NCI-H2029 treated with DMSO at 0.1 percent for 48 hours (cell line): ENCODE measurements around the gene RCL1.
A peak's percentile ranks its signal among the peaks of the same experiment; 100 is the strongest.

ENCODE experiments used
- DNase-seq: peaks from one replicate; lab custom pipeline; 2025; lab: John Stamatoyannopoulos, UW

Gene RCL1

DNA sequence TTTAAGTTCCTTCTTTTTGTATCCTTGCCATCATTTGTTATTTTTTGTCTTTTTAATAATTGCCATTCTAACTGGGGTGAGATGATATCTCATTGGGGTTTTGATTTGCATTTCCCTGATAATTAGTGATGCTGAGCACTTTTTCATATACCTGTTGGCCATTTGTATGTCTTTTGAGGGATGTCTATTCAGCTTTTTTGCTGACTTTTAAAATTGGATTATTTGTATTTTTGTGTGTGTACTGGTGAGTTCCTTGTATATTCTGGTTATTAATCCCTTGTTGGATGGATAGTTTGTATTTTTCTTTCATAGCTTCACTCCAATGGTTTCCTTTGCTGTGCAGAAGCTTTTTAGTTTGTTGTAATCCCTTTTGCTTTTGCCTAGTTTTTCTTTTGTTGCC is 19.1 kb downstream of the RCL1 start:
- DNase-seq: no peak

DNA sequence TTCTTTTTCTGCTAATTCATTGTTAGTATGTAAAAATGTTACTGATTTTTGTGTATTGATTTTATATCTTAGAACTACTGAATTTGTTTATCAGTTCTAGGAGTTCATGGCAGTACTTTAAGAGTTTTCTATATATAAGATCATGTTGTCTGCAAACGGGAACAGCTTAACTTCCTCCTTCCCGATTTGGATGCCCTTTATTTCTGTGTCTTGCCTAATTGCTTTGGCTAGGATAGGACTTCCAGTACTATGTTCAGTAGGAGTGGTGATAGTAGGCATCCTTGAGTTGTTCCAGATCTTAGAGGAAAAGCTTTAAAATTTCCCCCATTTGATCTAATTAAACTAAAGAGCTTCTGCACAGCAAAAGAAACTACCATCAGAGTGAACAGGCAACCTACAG is 20.1 kb downstream of the RCL1 start:
- DNase-seq: no peak

DNA sequence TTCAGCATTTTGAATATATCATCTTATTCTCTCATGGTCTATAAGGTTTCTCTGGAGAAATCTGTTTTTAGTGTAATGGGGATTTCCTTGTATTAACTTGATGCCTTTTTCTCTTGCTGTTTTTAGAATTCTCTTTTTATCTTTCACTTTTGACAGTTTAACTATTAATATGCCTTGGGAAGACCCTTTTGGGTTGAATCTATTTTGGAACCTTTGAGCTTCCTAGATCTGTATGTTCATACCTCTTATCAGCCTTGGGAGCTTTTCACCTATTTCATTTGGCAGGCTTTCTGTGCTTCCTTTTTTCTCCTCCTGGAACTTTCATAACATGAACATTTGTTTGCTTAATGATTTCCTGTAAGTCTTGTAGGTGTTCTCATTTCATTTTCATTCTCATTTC is 22.2 kb downstream of the RCL1 start:
- DNase-seq: no peak

DNA sequence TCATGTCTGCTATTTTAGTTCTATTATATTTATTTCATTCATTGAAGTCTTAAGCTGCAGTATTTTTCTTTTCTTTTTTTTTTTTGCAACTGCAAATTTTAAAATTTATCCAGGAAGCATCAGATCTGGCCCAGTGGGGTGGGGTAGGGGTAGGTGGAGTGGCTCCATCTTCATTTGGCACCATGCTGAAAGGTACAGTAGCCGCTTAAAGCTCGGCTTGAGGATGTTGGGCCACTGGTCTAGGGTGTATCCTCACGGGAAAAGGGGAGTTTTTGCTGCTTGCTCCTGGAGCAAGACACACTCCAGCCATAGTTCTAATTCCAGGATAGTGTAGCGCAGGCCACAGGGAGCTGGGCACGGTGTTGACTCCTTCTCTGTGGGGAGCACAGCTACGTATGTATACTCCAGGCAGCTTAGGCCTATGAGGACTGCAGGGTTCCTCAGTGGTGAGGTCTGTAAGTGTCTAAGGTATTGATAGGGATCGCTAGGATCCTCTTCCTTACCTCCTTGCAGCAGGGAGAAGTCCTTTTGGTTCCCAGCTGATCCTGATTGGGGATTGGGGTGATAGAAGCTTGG is 22.7 kb downstream of the RCL1 start:
- DNase-seq: no peak

DNA sequence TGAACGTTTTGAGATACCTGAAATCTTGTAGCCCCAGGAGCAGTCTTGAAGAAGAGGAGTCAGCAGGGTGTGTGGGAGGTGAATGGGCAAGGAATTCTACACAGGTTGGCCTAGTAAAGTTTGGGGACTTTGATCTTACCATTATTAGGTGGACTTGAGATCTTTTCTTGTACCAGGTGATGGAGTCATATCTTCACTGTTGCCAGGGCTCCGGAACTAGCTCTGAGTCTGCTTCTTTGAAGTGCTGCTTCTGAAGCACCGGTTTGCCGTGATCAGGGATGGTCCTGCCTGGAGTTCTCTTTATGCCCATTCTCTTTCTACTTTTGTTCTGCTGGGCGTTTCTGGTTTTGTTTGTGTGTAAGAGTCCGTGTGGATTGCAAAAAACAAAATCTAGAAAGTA is 27.4 kb downstream of the RCL1 start:
- DNase-seq: no peak

DNA sequence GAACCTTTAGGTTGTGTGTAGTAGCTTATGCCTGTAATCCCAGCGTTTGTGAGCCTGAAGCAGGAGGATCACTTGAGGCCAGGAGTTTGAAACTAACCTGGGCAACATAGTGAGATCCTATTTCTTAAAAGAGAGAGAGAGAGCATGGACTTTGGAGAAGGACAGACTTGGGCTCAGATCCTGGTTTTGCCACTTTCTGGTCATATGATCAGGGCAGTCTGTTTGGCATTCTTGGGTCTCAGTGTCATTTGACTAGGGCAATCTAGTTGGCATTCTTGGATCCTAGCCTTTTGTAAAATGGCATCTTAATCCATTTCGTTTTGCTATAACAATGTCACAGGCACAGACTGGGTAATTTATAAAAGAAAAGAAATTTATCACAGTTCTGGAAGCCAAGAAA is 28.4 kb downstream of the RCL1 start:
- no peak for DNase-seq

DNA sequence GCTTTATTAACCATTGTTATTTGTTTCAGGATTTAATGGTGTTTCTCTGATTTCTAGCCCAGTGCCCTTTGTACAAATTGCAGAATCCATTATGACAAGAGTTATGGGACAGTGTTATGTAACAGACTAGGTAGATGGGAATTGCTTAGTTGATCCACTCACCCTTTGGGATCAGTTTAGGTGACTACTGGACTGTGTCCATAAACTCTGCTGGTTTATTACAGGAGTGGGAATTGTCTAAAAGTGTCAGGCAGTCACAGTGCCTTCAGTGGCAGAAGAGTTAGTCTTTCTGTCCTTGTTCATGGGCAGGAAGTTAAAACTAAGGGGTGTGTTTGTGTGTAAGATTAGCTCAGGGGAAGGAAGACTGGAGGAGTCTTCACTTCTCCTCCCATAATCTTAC is 29.3 kb downstream of the RCL1 start:
- DNase-seq: no peak

DNA sequence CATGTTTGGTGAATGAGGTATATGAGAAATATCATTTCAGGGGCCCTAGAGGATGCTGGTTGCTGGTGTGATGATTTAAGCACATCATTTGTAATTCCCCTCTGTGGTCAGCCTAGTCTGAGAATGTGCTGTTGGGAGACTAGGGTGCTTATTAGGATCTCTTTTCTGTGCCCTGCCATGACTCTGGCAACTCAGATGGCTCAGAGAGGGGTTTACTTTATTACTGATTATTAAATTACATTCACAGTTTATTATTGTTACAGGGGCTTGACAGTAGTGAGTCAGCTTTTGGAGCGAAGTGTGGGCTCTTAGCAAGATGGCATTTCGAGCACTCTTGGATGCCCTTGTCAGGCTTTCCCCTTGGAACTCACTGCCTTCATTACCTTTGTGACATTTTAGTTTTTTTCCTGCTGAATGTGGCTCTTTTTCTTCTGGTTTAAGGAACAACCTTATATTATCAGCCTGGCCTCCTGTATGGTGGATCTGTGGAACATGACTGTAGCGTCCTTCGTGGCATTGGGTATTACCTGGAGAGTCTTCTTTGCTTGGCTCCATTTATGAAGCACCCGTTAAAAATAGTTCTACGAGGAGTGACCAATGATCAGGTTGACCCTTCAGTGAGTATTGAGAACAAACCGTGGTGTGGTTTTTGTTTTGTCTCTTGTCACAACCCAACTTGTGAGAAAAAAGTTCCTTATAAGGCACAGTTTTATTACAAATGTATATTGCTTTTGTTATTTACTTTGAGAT is 33.8 kb downstream of the RCL1 start:
- no peak for DNase-seq

DNA sequence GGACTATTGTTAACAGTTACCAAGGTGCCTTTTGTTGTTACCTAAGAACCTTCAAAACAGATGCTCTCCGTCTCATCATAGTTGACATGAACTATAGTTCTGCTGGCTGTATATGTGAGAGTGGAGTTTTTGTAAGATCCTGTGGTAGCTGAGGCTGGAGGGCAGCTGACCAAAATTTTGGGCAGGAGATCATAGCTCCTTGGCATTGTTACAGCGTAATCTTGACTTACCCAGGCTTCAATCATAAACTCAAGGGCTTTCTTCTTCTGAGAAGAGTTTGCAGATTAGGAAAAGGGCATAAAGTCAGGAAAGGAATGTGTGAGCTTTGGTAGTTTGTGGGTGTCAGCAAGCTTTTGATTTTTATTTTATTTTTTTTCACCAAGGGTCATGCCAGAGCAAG is 34.5 kb downstream of the RCL1 start:
- DNase-seq: no peak

DNA sequence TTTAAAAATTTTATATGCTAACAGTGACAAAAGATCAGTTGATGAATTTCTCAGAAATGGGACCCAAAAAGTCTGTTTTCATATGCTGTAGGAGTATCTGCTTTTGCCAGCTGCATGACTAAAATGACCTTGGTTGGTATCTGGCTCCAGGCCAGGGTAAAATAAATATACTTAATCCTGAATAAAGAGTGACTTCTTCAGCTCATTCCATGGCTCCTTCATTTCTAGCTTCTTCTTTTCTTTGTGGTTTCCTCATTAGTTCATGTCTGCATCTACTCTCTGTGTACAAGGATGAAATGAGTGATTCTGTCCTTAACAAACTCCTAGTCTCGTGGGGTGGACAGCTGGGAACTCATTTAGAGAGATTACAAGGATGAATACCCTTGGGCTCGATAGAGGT is 36.0 kb downstream of the RCL1 start:
- DNase-seq: peak; percentile 0

DNA sequence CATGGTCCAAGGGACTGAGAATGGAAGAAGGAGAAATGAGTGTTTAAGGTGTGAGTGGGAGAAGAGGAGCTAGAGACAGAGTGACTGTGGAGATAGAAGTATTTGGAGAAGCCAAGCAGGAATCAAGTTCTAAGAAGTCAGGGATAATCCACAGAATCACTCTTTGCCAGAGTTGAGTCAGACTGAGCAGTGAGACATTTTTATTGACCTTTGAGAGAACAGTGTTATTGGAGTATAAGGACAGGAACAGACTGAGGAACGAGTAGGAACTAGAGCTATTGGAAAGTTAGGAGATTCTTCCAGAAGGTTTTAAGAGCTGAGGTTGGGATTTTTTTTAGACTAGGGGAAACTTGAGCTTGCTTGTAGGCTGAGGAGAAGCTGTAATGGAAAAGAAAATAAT is 37.2 kb downstream of the RCL1 start:
- DNase-seq: no peak

DNA sequence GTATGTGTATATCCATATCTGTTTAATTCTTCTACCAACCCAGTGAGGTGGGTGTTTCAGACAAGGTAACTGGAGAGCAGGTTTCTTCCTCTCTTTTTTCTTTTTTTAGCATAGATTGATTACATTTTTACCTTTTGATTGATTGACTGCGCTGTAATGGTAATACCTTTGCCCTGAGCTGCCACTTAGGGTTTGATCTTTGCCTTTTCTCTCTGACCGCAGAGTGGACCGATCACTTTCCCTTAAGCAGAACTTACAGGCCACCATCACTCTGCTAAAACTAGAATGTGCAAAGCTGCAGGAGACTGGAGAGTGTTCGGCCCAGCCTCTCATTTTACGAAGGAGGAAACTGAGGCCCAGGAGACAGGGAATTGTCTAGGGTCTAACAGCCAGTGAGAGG is 38.0 kb downstream of the RCL1 start:
- DNase-seq: no peak

DNA sequence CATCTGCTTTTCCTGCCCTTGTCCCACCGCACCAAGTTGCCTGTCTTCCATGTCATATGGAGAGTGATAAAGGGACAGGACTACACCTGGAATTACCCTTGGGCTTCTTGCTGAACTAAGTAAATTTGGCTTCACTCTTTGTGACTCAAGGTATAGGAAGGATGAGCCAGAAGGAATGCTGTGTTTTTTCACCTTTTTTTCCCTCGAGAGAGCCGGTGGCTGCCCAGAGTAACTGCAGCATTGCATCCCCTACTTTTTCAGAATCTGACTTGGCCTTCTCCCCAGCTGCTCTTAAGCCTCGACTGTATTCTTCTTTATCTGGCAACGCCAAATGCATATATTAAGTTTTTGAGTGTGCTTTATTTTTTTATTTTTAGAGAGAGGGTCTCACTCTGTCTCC is 38.4 kb downstream of the RCL1 start:
- no peak for DNase-seq

DNA sequence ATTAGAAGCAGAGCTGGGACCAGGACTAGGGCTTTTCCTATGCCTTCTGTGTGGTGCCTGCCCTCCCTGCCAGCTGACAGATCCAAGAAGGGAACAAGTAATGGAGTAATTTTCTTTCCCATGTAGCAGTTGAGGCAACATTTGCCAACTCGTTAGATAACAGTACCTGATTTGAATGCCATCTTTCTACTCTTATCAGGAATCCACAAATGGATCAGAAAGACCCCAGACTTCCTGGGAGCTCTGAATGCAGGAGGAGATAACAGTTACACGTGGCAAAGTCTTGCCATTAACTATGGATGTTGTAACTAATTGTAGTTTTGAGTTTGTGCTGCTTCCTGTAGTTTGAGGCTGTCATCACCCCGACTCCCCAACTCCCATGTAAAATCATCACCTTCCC is 39.2 kb downstream of the RCL1 start:
- no peak for DNase-seq

DNA sequence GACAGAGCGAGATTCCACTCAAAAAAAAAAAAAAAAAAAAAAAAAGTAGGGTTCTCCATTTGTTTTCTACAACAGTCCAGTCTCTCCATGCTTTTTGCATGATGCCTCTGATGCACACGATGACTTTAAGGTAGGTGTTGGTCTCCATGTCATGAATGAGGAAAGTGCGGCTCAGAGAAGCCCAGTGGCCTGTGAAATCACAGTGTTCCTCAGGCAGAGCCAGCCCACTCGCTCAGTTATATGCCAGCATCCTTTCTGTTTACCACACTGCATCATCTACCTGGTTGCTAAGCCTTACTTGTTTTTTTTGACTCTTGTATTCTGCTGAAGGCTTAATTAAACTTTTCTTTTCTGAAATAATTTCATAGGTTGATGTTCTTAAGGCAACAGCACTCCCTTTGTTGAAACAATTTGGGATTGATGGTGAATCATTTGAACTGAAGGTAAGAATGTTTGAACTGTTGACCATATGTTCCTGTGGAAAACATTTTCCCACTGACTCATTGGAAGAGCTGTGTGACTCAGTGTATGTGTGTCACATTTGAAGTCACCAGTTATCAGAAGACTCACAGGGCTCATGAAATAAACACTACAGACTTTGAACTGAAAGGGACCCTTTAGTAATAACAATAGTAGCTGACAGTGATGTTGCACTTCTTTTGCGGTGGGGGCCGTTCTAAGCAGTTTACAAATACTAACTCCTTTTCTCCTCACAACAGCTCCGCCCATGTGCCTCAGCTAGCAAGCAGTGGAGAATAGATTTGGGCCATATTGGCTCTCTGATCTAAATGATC is 40.2 kb downstream of the RCL1 start:
- no peak for DNase-seq

DNA sequence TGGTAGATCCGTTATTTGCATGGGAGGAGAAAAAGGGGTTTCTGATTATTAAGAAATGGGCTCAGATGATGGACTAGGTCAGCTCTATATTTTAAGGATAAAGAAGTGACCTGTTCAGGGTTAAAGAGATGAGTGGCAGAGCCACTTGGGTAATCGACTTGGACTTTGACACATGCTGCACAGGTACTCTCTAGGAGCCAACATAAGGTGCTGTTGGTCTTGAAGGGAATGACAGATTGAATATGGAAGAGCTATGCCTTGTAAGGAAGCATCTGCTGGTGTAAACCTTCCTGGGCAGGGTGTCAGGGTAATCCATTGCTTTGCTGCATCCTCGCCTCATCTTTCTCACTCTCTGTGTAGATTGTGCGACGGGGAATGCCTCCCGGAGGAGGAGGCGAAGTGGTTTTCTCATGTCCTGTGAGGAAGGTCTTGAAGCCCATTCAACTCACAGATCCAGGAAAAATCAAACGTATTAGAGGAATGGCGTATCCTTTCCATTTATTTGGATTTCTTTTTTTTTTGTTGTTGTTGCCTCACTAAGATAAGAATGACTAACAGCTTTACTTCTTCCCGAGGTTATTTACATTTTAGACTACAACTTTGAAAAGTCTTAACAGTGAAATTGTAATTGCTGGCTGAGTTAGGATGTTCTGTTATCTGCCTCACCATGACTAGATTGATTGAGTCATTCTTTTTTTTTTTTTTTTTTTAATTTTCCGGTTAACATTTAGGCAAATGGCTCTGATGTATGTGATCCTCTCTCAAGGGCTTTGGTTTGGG is 41.2 kb downstream of the RCL1 start:
- DNase-seq: no peak

DNA sequence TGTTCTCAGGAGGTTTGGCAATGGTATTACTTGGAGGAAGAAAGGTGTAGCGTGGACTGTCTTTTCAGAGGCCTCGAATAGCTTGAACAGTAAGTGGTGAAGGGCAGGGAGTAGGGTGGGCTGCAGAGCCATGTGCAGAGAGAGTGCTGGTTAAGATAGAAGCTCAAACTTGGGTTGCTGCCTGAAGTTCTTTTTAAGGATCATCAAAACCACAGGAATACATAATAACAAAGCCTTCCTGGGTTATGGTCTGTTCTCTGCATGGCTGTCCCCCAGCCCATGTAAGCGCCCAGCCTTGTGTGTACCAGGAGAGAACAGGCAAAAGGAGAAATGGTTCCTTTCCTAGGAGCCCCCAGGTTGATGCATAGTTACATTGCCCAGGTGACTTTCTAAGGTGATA is 43.9 kb downstream of the RCL1 start:
- no peak for DNase-seq

DNA sequence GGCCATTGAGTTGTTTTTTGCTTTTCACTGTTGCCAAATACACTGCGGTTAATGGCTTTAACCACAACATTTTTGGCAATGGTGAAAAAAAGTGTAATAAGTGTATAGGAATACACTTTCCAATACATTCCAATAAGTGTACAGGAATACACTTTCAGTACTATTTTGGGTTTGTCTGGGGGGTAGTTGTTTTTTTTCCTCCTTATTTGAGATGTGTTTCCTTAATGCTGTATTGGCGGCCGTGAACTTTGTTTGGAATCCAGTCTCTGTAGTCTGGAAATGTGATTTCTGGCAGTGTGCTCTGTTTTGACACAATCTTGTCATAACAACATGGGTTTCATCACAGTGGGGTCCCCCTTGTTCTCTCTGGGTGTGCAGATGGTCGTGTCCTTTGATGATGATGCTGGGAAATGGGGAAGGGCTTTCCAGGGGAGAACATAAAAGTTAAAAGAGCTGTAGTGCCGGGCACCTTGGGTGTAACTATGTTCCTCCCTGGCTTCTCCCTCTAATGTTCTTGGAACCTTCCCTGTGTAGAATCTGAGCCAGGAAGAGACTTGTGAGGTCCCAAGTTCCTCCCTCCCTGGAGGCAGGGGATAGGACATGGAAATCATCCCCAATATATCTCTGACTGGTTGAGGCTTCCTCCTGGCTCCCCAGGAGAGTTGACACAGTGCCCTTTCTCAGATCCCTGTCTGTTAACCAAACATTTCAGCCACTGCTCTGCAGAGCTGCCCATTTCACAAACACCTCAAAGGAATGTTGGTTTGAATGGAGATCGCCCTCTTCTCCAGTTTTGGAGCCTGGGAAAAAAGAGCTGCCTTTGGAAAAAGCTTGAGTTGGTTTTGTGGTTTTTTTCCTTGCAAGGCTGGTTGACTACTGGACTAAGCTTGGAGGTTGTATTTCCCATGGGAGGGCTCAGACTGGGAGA is 44.8 kb downstream of the RCL1 start:
- no peak for DNase-seq

DNA sequence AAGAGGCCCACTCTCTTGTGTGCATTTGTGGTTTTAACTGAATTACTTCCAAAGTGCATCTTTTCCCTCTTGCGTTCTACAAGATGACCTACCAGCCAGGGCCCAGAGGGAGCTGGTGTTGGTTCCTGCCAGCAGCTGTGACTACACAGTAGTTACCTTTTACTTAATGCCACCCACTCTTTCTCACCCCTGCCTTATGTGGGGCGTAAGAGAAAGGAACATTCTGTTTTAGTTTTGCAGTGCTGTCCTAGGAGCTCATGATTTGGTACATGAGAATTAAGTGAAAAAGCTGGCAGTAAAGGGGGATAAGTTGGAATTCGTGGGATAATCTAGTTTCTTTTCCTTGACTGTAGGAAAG is 45.4 kb downstream of the RCL1 start:
- DNase-seq: no peak

DNA sequence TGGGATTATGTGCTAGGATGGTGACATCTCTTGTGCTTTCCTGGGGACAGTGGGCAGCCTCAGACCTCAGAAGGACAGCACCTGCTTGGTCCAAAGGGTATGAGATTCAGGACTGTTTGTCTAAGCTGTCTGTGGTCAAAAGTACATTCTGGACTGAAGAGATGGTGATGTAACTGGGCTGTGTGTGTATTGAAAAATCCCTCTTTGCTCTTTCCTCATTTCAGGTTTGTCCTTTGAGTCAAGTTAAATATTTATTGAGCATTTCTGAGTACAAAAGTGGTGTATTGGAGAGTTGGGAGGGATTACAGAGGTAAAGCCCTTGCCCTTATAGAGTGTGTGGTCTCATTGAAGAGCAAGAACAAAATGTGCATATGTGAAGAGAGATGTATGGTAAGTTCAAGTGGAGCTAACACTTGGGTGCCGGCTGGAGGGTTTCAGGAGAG is 46.7 kb downstream of the RCL1 start:
- DNase-seq: no peak

DNA sequence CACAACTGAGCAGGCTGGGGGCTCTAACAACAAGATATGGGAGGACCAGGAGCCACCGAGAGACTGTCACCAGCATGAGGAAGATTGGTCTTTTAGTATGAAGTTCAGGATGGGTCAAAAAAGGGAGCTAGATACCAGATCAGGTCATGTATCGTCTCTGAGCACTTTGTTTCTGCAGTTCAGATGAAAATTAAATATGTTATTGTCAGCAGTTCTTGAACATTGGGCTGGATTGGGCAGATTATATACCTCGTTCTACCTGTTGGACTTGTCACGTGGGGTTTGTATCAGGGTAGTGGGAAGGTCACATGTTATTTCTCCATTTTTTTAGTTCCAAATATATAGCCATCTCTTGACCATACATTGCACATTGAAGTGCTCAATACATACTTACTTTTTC is 47.3 kb downstream of the RCL1 start:
- DNase-seq: no peak

DNA sequence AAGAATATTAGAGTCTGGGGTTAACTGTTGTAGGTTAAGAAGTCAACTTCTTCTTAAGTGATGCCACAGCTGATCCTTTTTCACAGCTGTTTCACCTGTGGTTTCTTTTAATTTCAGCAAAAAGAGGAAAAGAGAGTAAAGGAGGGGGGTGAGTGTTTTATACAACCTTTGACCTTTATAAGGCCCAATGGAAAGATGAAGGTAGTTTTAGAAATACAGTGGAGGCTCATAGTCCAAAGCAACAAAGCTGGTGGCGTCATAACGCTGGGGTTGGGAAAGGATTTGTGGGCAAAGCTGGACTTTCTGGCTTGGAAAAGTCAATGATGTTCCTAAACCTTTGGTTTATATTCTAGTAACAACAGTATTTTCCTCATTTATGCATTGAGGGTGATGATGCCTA is 49.5 kb downstream of the RCL1 start:
- DNase-seq: no peak
